ENCODE results near the gene XRCC4. TPM values are rescaled to one million over a fixed set of nuclear protein-coding genes. Genes with fewer than 3 reads are reported as not detected.

The XRCC4 gene
- total and polyA plus RNA-seq, 2 of the 8 experiments (the other 6 are each of a cell fraction or from before 2014, with no cell fraction given), result 3.0 to 8.3 TPM

DNA sequence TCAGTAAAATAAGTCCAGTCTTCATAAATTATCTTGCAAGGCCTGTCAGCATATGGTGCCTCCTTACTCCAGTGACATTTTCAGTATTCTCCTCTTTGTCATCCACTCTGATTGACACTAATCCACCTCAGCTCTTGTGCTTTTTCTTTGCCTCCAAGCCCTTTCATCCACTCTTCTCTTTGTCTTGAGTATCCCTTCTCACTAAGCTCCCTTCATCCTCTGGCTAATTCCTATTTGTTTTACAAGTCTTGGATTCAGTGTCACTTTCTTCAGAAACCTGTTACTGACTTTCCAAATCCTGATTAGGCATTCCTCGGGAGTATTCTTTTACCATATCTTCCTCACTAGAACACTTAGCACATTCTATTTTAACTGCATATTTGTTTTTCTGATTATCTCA, 293.6 kb downstream of the XRCC4 start (continued):
- TF ChIP-seq, protein P1, sequence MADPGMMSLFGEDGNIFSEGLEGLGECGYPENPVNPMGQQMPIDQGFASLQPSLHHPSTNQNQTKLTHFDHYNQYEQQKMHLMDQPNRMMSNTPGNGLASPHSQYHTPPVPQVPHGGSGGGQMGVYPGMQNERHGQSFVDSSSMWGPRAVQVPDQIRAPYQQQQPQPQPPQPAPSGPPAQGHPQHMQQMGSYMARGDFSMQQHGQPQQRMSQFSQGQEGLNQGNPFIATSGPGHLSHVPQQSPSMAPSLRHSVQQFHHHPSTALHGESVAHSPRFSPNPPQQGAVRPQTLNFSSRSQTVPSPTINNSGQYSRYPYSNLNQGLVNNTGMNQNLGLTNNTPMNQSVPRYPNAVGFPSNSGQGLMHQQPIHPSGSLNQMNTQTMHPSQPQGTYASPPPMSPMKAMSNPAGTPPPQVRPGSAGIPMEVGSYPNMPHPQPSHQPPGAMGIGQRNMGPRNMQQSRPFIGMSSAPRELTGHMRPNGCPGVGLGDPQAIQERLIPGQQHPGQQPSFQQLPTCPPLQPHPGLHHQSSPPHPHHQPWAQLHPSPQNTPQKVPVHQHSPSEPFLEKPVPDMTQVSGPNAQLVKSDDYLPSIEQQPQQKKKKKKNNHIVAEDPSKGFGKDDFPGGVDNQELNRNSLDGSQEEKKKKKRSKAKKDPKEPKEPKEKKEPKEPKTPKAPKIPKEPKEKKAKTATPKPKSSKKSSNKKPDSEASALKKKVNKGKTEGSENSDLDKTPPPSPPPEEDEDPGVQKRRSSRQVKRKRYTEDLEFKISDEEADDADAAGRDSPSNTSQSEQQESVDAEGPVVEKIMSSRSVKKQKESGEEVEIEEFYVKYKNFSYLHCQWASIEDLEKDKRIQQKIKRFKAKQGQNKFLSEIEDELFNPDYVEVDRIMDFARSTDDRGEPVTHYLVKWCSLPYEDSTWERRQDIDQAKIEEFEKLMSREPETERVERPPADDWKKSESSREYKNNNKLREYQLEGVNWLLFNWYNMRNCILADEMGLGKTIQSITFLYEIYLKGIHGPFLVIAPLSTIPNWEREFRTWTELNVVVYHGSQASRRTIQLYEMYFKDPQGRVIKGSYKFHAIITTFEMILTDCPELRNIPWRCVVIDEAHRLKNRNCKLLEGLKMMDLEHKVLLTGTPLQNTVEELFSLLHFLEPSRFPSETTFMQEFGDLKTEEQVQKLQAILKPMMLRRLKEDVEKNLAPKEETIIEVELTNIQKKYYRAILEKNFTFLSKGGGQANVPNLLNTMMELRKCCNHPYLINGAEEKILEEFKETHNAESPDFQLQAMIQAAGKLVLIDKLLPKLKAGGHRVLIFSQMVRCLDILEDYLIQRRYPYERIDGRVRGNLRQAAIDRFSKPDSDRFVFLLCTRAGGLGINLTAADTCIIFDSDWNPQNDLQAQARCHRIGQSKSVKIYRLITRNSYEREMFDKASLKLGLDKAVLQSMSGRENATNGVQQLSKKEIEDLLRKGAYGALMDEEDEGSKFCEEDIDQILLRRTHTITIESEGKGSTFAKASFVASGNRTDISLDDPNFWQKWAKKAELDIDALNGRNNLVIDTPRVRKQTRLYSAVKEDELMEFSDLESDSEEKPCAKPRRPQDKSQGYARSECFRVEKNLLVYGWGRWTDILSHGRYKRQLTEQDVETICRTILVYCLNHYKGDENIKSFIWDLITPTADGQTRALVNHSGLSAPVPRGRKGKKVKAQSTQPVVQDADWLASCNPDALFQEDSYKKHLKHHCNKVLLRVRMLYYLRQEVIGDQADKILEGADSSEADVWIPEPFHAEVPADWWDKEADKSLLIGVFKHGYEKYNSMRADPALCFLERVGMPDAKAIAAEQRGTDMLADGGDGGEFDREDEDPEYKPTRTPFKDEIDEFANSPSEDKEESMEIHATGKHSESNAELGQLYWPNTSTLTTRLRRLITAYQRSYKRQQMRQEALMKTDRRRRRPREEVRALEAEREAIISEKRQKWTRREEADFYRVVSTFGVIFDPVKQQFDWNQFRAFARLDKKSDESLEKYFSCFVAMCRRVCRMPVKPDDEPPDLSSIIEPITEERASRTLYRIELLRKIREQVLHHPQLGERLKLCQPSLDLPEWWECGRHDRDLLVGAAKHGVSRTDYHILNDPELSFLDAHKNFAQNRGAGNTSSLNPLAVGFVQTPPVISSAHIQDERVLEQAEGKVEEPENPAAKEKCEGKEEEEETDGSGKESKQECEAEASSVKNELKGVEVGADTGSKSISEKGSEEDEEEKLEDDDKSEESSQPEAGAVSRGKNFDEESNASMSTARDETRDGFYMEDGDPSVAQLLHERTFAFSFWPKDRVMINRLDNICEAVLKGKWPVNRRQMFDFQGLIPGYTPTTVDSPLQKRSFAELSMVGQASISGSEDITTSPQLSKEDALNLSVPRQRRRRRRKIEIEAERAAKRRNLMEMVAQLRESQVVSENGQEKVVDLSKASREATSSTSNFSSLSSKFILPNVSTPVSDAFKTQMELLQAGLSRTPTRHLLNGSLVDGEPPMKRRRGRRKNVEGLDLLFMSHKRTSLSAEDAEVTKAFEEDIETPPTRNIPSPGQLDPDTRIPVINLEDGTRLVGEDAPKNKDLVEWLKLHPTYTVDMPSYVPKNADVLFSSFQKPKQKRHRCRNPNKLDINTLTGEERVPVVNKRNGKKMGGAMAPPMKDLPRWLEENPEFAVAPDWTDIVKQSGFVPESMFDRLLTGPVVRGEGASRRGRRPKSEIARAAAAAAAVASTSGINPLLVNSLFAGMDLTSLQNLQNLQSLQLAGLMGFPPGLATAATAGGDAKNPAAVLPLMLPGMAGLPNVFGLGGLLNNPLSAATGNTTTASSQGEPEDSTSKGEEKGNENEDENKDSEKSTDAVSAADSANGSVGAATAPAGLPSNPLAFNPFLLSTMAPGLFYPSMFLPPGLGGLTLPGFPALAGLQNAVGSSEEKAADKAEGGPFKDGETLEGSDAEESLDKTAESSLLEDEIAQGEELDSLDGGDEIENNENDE (IDR thresholded peaks at IDR 0.05; ENCODE audit: insufficient replicate concordance, low read length), result no peak
- TF ChIP-seq POLR2A (IDR thresholded peaks at IDR 0.05; ENCODE audit: control extremely low read depth in 1 of 2, low read depth in 2 of 2, low read length in 2 of 2), result no peak
- no peak for TF ChIP-seq CREB1 (IDR thresholded peaks at IDR 0.05)
- no peak for TF ChIP-seq GABPA (IDR thresholded peaks at IDR 0.05; ENCODE audit: borderline replicate concordance, insufficient read depth, low read length)
- TF ChIP-seq SP1 (IDR thresholded peaks at IDR 0.05; ENCODE audit: low read depth, low read length), result no peak
- no peak for TF ChIP-seq CHD1 (IDR thresholded peaks at IDR 0.05; ENCODE audit: low read depth, low read length)
- TF ChIP-seq EGR1 (IDR thresholded peaks at IDR 0.05; ENCODE audit: borderline replicate concordance, low read depth, low read length), result no peak
- no peak for TF ChIP-seq HDAC6 (IDR thresholded peaks at IDR 0.05; ENCODE audit: low read depth, low read length)
- no peak for TF ChIP-seq MAX (IDR thresholded peaks at IDR 0.05)
- TF ChIP-seq, protein P2, sequence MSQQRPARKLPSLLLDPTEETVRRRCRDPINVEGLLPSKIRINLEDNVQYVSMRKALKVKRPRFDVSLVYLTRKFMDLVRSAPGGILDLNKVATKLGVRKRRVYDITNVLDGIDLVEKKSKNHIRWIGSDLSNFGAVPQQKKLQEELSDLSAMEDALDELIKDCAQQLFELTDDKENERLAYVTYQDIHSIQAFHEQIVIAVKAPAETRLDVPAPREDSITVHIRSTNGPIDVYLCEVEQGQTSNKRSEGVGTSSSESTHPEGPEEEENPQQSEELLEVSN (IDR thresholded peaks at IDR 0.05), result no peak
